Right lobe of liver (tissue), 6 donors: ENCODE data around the gene KCND3. TPM values are rescaled to one million over a fixed set of nuclear protein-coding genes. Genes with fewer than 3 reads are reported as not detected.

Source experiments
- ATAC-seq, 4 donors: fragments of 200-7000 bp; cut with Tn5 transposase; one replicate each; pipeline ENCODE4 v1.9.1; 2020; ENCODE audit warnings: mild to moderate bottlenecking in 4 of 4, moderate library complexity in 4 of 4
- DNase-seq, 3 donors: peaks; one replicate each; pipeline ENCODE4 v3.0.0-alpha.2; 2020
- H3K27ac ChIP-seq, 3 donors: fragments of 200-600 bp; one replicate each; pipeline ENCODE4 v1.8.0; 2022
- H3K27me3 ChIP-seq, 2 donors: fragments of 200-600 bp; one replicate each; pipeline ENCODE4 v1.8.0; 2022
- H3K36me3 ChIP-seq, 4 donors: fragments of 200-600 bp; sonication (generic) in 1 of 4; one replicate each; pipeline versions ENCODE4 v1.5.1 to v1.8.0; 2017 to 2022; ENCODE audit warnings: control low read depth in 1 of 4
- H3K4me1 ChIP-seq, 4 donors: fragments of 200-600 bp; sonication (generic) in 1 of 4; one replicate each; pipeline versions ENCODE4 v1.5.1 to v1.8.0; 2017 to 2022; ENCODE audit warnings: control low read depth in 1 of 4
- H3K4me3 ChIP-seq, 3 donors: fragments of 200-600 bp; one replicate each; pipeline ENCODE4 v1.8.0; 2022
- H3K9me3 ChIP-seq, 4 donors: fragments of 200-600 bp; sonication (generic) in 1 of 4; one replicate each; pipeline versions ENCODE4 v1.5.1 to v1.8.0; 2017 to 2022; ENCODE audit warnings: control low read depth in 1 of 4
- POLR2A ChIP-seq: fragments of 450-650 bp; IDR thresholded peaks from one replicate; pipeline ENCODE4 v1.6.1; 2017; ENCODE audit warnings: antibody characterized with exemption, mild to moderate bottlenecking
- WGBS: methylation state at CpG from one replicate; pipeline ENCODE4 v1.1.6; 2018; ENCODE audit warnings: low coverage, low lambda C conversion rate; ENCODE audit not compliant: insufficient coverage; ENCODE audit errors: missing lambda C conversion rate; 5-methylcytosine and 5-hydroxymethylcytosine counted together
- intact Hi-C, 2 donors: fragments of 100-400 bp; cut with DNase I; formaldehyde crosslinking; loops; one replicate each; pipeline versions ENCODE4 v1.11.2 to v1.14.1; 2022
- total RNA-seq, 6 experiments: library from RNA; depleted of rRNA in 2 of 6; stranded (reverse); fragments of >200 nt in 2 of 6; fragmentation: NEBNext Ultra II Directional in 3 of 6; extraction: Animal tissue kit (Norgen Biotek cat#: 25700) in 3 of 6; gene quantifications; one replicate each; pipeline versions ENCODE4 v1.1.0 to v1.2.4, GENCODE V29; 2016 to 2023
- TF ChIP-seq, protein P1 (sequence below), 4 donors: fragments of 200-600 bp in 3 of 4; fragments of 450-650 bp in 1 of 4; IDR thresholded peaks; one replicate each; pipeline versions ENCODE4 v1.5.1 to v1.8.0; 2016 to 2022; ENCODE audit warnings: antibody characterized with exemption in 4 of 4, mild to moderate bottlenecking in 2 of 4
- donor health status: DM: no; HTN: yes; CAD: no.
- donor health status: DM: no; HTN: no; CAD: no.
- donor health status: DM: no; HTN: no; CAD: no.
- donor health status: DM: no; HTN: yes; CAD: no.
- donor health status: DM: no; HTN: yes; CAD: no.

Gene KCND3
- total RNA-seq, 6 experiments from 2014 or later: 8.1 to 25.5 (median 16.2) TPM

- intact Hi-C loops: loop anchor here in 1 of 2 donors (10.0 kb wide), 1 partner anchor 92 kb away; no protein-coding TSS in a partner anchor
- no peak for TF ChIP-seq POLR2A
- Histone ChIP-seq H3K9me3 (no peaks in the 10 kb centered on the region), H3K4me3 (no peak overlapping the region), H3K27me3 (no peaks in the 10 kb centered on the region), H3K27ac (no peak overlapping the region), H3K4me1 (peaks cover 2 to 44% (median 19%) of the 10 kb centered on the region in 4 donors), H3K36me3 (no peaks in the 10 kb centered on the region)
- DNase-seq (no peak), ATAC-seq (peak; percentile 29 to 73 (median 56))
- WGBS: 31% methylated on average over 5 of the region's 5 CpGs
Measured at GRCh38 chr1:111976332-111976731, 13.1 kb downstream of the KCND3 start.

DNA sequence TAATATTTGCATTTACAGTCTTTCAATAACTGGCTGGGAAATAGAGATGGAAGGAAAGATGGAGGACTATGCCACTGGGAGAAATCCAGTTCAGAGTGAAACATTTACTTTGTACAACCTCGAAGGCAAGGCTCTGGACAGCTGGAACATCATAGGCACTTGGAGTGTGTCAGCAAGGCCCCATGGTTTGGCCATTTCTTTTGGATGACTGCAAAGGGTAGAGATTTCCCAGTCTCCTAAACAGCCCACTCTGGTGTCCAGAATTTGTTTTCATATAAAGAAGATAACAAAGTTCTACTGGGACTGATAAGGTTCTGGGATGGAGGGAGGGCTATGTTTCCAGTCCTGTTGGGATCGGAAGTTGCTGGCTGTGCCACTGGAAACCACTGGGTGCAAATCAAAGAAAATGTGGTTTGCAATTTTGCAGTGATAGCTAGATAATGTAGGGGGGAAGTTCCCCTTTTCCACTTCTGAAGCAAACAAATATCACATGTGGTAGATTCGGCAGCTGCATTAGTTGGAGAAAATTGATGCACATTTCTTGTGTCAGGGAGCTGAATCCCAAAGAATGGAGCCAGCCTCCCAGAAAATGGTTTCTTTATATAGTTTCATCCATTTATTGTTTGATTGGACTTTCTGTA is 16.2 kb downstream of the KCND3 start:
- Histone ChIP-seq H3K36me3 (no peaks in the 10 kb centered on the region), H3K27me3 (no peaks in the 10 kb centered on the region), H3K4me1 (peaks cover 2 to 29% (median 10%) of the 10 kb centered on the region in 4 donors), H3K9me3 (no peaks in the 10 kb centered on the region), H3K27ac (no peak overlapping the region), H3K4me3 (no peak overlapping the region)
- TF ChIP-seq, protein P1, sequence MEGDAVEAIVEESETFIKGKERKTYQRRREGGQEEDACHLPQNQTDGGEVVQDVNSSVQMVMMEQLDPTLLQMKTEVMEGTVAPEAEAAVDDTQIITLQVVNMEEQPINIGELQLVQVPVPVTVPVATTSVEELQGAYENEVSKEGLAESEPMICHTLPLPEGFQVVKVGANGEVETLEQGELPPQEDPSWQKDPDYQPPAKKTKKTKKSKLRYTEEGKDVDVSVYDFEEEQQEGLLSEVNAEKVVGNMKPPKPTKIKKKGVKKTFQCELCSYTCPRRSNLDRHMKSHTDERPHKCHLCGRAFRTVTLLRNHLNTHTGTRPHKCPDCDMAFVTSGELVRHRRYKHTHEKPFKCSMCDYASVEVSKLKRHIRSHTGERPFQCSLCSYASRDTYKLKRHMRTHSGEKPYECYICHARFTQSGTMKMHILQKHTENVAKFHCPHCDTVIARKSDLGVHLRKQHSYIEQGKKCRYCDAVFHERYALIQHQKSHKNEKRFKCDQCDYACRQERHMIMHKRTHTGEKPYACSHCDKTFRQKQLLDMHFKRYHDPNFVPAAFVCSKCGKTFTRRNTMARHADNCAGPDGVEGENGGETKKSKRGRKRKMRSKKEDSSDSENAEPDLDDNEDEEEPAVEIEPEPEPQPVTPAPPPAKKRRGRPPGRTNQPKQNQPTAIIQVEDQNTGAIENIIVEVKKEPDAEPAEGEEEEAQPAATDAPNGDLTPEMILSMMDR (IDR thresholded peaks at IDR 0.05): no peak
- TF ChIP-seq POLR2A: no peak
- DNase-seq: no peak
- no peak for ATAC-seq
- WGBS: 53% methylated on average over 2 of the region's 3 CpGs
- intact Hi-C loops: loop anchor here in 1 of 2 donors (10.0 kb wide), 1 partner anchor 88 kb away; no protein-coding TSS in a partner anchor

- no peaks in the 10 kb centered on the region for H3K36me3 ChIP-seq
- H3K27me3 ChIP-seq: no peaks in the 10 kb centered on the region
- no peak overlapping the region for H3K4me3 ChIP-seq
- H3K4me1 ChIP-seq: peaks cover 0 to 10% (median 1%) of the 10 kb centered on the region in 4 donors
- TF ChIP-seq, protein P1 (IDR thresholded peaks at IDR 0.05): no peak
- TF ChIP-seq POLR2A: no peak
- DNase-seq (no peak), ATAC-seq (no peak)
- no peak overlapping the region for H3K27ac ChIP-seq
- WGBS: 44% methylated on average over 1 of the region's 1 CpG
- no peaks in the 10 kb centered on the region for H3K9me3 ChIP-seq
- intact Hi-C loops: loop anchor here in 1 of 2 donors (10.0 kb wide), 1 partner anchor 87 kb away; no protein-coding TSS in a partner anchor
Measured at GRCh38 chr1:111971396-111971795, 18.1 kb downstream of the KCND3 start.

- Histone ChIP-seq H3K9me3 (no peaks in the 10 kb centered on the region), H3K4me3 (no peak overlapping the region), H3K4me1 (no peaks in the 10 kb centered on the region), H3K27me3 (no peaks in the 10 kb centered on the region), H3K36me3 (no peaks in the 10 kb centered on the region), H3K27ac (no peak overlapping the region)
- DNase-seq (no peak), ATAC-seq (peak in 1 of 4 donors; percentile 11)
- intact Hi-C loops: no loop called here
- no peak for TF ChIP-seq POLR2A
- TF ChIP-seq, protein P1 (IDR thresholded peaks at IDR 0.05): no peak
- WGBS: 83% methylated on average over 2 of the region's 4 CpGs
Measured at GRCh38 chr1:111968511-111968910, 21.0 kb downstream of the KCND3 start.

DNA sequence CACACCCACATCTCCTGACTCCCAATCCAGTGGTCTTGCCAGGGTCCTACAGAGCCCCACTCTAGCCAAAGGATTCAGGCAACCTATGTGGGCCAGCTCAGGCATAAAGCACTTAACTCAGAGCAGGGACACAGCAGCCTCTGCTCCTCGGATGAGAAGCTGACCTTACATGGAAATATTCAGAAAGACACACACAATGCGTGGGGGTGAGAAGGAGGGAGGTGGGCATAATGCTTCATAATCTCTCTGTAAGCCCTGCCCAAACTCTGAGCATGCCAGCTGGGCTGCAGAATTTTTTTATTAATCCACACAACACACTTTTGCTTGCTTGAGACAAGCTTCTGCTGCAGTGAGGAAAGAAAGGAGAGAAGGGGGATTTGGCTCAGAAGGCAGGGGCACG is 21.6 kb downstream of the KCND3 start:
- intact Hi-C loops: no loop called here
- no peak for TF ChIP-seq POLR2A
- TF ChIP-seq, protein P1 (IDR thresholded peaks at IDR 0.05): no peak
- Histone ChIP-seq H3K27ac (no peak overlapping the region), H3K4me3 (no peak overlapping the region), H3K4me1 (no peaks in the 10 kb centered on the region), H3K9me3 (no peaks in the 10 kb centered on the region), H3K36me3 (no peaks in the 10 kb centered on the region), H3K27me3 (no peaks in the 10 kb centered on the region)
- WGBS: 57% methylated on average over 1 of the region's 3 CpGs
- DNase-seq (no peak), ATAC-seq (no peak)
